HEK293T (cell line): ENCODE data around the gene NT5M.
A peak's percentile ranks its signal among the peaks of the same experiment; 100 is the strongest.
"Not testable (repeated sequence)": the region's sequence is repeated elsewhere in the genome, so short reads cannot be mapped to it uniquely, and the experiment has no call there.

Source experiments
- CTCF ChIA-PET: fragments of 350-600 bp; formaldehyde crosslinking; extraction: SDS; loops from one replicate; lab custom pipeline; 2021; ENCODE audit warnings: antibody characterized with exemption, inconsistent platforms; lab: Yijun Ruan, JAX
- POLR2A ChIA-PET: fragments of 350-600 bp; formaldehyde crosslinking; extraction: SDS; loops from one replicate; lab custom pipeline; 2020; ENCODE audit warnings: antibody characterized with exemption, inconsistent platforms; lab: Yijun Ruan, JAX
- DNase-seq: peaks from one replicate; pipeline ENCODE4 v3.0.0; 2012; ENCODE audit warnings: mixed read lengths; ENCODE audit errors: extremely low spot score
- ARNT ChIP-seq: fragments of 450-650 bp; IDR thresholded peaks from 2 replicates; pipeline ENCODE4 v1.6.1; 2017; ENCODE audit warnings: mild to moderate bottlenecking
- BHLHE40 ChIP-seq: fragments of 450-650 bp; IDR thresholded peaks from 2 replicates; pipeline ENCODE4 v1.6.1; 2016; ENCODE audit warnings: mild to moderate bottlenecking, moderate library complexity, borderline replicate concordance
- CTBP1 ChIP-seq: fragments of 450-650 bp; IDR thresholded peaks from 2 replicates; pipeline ENCODE4 v1.6.1; 2016; ENCODE audit warnings: borderline replicate concordance
- ELF4 ChIP-seq: fragments of 450-650 bp; IDR thresholded peaks from 2 replicates; pipeline ENCODE4 v1.6.1; 2017; ENCODE audit warnings: antibody characterized with exemption
- FOXA1 ChIP-seq: fragments of 450-650 bp; IDR thresholded peaks from 2 replicates; pipeline ENCODE4 v1.6.1; 2016; ENCODE audit warnings: mild to moderate bottlenecking
- FOXK2 ChIP-seq: fragments of 450-650 bp; IDR thresholded peaks from 2 replicates; pipeline ENCODE4 v1.6.1; 2016; ENCODE audit warnings: mild to moderate bottlenecking
- FOXM1 ChIP-seq: fragments of 450-650 bp; IDR thresholded peaks from 2 replicates; pipeline ENCODE4 v1.6.1; 2017; ENCODE audit warnings: mild to moderate bottlenecking, borderline replicate concordance
- HDGF ChIP-seq: fragments of 450-650 bp; IDR thresholded peaks from 2 replicates; pipeline ENCODE4 v1.6.1; 2017; ENCODE audit warnings: antibody characterized with exemption, borderline replicate concordance
- L3MBTL2 ChIP-seq: fragments of 450-650 bp; conservative IDR thresholded peaks from 2 replicates; pipeline ENCODE4 v1.6.1; 2016; ENCODE audit warnings: mild to moderate bottlenecking
- LEF1 ChIP-seq: fragments of 450-650 bp; IDR thresholded peaks from 2 replicates; pipeline ENCODE4 v1.6.1; 2017; ENCODE audit warnings: mild to moderate bottlenecking, borderline replicate concordance
- NFRKB ChIP-seq: fragments of 450-650 bp; IDR thresholded peaks from 2 replicates; pipeline ENCODE4 v1.6.1; 2016; ENCODE audit warnings: mild to moderate bottlenecking, moderate library complexity
- PKNOX1 ChIP-seq: fragments of 450-650 bp; IDR thresholded peaks from 2 replicates; pipeline ENCODE4 v1.6.1; 2016
- SP1 ChIP-seq: fragments of 450-650 bp; IDR thresholded peaks from 2 replicates; pipeline ENCODE4 v1.6.1; 2017
- SUZ12 ChIP-seq: fragments of 450-650 bp; IDR thresholded peaks from 2 replicates; pipeline ENCODE4 v1.6.1; 2016; ENCODE audit warnings: mild to moderate bottlenecking
- TARDBP ChIP-seq: fragments of 450-650 bp; IDR thresholded peaks from 2 replicates; pipeline ENCODE4 v1.6.1; 2016
- ZNF384 ChIP-seq: fragments of 450-650 bp; IDR thresholded peaks from 2 replicates; pipeline ENCODE4 v1.6.1; 2016

Gene NT5M

GRCh38 chr17:17264430-17264829, 38.7 kb upstream of the NT5M start:
- CTCF ChIA-PET: no interaction called here
- no peak for DNase-seq
- POLR2A ChIA-PET: interaction anchor here (4.1 kb wide), 1 partner anchor 17 kb away, joined by 16 read pairs; the partner anchor contains the start of gene COPS3
- TF ChIP-seq ARNT (no peak), CTBP1 (no peak), HDGF (no peak), FOXM1 (no peak), SUZ12 (no peak), BHLHE40 (no peak), LEF1 (no peak), ELF4 (no peak), FOXK2 (no peak), L3MBTL2 (no peak), FOXA1 (no peak), ZNF384 (no peak)

DNA sequence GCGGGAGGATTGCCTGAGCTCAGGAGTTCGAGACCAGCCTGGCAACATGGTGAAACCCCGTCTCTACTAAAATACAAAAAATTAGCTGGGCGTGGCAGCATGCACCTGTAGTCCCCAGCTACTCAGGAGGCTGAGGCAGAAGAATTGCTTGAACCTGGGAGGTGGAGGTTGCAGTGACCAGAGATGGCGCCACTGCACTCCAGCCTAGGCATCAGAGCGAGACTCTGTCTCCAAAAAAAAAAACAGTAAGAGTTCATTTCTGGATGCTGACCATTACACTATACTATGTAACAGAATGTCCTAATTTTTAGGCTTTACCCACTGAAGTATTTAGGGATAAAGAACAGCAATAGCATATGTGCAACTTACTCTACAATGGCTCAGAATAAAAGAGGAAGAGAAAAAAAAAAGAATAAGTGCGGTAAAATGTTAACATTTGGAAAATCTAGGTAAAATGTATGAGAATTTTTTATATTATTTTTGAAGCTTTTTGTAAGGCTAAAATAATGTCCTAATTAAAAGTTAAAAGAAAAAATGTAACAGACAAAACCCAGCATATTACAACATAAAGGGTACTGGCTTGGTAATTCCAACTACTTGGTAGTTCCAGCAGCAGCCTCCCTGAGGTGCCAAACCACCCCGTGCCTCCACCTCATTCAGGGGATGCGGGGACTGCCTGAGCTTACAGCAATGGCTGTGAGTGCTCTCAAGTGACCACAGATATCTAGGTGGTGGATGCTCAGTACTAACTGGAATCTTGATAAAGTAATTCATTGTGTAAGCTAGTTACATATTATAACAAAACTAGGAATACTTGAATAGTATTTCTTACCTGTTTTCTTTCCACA, 33.0 kb upstream of the NT5M start:
- POLR2A ChIA-PET: interaction anchor here (1.7 to 2.8 kb wide), 3 partner anchors 10 to 34 kb away, joined by 5 to 11 read pairs (median 6); partner anchors contain the start of gene COPS3
- TF ChIP-seq ELF4 (no peak), TARDBP (no peak), NFRKB (no peak), FOXM1 (no peak), ZNF384 (peak; percentile 80)
- CTCF ChIA-PET: interaction anchor here (0.6 to 0.8 kb wide), 3 partner anchors 19 to 428 kb away, joined by 3 to 7 read pairs (median 7); no protein-coding TSS in a partner anchor

DNA sequence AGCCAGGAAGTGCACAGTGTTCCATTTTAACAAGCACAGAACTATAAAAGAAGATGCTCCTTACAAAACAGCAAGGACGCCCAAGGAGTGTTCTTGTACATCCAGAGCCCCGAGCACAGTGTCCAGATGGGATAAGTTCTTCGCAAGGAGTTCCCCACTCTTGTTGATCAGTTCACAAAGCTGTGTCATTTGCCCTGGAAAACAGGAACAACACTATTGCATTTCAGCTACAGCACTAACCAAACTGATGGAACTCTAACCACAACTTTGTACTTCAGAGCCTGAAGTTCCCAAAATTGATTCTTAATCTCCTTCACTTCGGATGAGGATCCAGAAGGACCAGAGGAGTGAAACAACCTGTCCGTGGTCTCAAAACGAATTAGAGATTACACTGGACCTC, 27.2 kb upstream of the NT5M start:
- TF ChIP-seq HDGF: no peak
- no peak for TF ChIP-seq L3MBTL2
- TF ChIP-seq FOXK2: no peak
- TF ChIP-seq BHLHE40: no peak
- TF ChIP-seq ZNF384: no peak
- no peak for TF ChIP-seq FOXA1
- TF ChIP-seq ELF4: no peak
- no peak for TF ChIP-seq NFRKB
- no peak for TF ChIP-seq FOXM1
- TF ChIP-seq SUZ12: no peak
- no peak for TF ChIP-seq TARDBP
- TF ChIP-seq CTBP1: no peak
- TF ChIP-seq LEF1: no peak
- TF ChIP-seq ARNT: no peak
- POLR2A ChIA-PET: interaction anchor here (2.2 kb wide), 1 partner anchor 25 kb away, joined by 13 read pairs; no protein-coding TSS in a partner anchor

More for the DNA sequence above, 33.0 kb upstream of the NT5M start:
- DNase-seq: no peak

GRCh38 chr17:17277431-17277830, 25.7 kb upstream of the NT5M start:
- CTCF ChIA-PET, DNase-seq: not testable (repeated sequence)
- POLR2A ChIA-PET: interaction anchor here (0.9 kb wide), 1 partner anchor 39 kb away, joined by 3 read pairs; no protein-coding TSS in a partner anchor

More for the DNA sequence above, 27.2 kb upstream of the NT5M start:
- CTCF ChIA-PET: no interaction called here
- DNase-seq: no peak

DNA sequence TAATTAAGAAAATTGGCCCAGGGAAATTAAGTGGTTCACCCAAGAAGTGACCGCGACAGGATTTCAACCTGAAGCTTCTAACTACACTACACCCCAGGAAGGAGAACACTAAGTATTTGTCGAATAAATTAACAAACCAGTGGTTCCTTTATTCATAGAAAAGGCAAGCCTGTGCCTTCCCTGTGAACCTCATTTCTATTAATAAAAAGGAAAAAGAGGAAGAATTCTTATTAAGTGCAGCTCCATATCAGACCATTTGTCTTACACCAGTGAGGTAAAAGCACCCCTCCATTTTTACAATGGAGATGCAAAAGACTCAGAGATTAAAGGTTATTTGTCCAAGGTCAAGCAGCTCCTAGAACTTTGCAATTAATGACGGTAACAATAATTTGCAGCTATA, 23.9 kb upstream of the NT5M start:
- DNase-seq: no peak
- ChIA-PET POLR2A (interaction anchor here (2.5 to 4.8 kb wide), 2 partner anchors 9 to 22 kb away, joined by 11 to 61 read pairs; no protein-coding TSS in a partner anchor), CTCF (no interaction called here)
- TF ChIP-seq NFRKB (no peak), ARNT (no peak), FOXK2 (no peak), LEF1 (no peak), CTBP1 (no peak), FOXM1 (no peak), L3MBTL2 (no peak), ELF4 (no peak), TARDBP (no peak), ZNF384 (no peak), FOXA1 (no peak), PKNOX1 (no peak), BHLHE40 (no peak)

DNA sequence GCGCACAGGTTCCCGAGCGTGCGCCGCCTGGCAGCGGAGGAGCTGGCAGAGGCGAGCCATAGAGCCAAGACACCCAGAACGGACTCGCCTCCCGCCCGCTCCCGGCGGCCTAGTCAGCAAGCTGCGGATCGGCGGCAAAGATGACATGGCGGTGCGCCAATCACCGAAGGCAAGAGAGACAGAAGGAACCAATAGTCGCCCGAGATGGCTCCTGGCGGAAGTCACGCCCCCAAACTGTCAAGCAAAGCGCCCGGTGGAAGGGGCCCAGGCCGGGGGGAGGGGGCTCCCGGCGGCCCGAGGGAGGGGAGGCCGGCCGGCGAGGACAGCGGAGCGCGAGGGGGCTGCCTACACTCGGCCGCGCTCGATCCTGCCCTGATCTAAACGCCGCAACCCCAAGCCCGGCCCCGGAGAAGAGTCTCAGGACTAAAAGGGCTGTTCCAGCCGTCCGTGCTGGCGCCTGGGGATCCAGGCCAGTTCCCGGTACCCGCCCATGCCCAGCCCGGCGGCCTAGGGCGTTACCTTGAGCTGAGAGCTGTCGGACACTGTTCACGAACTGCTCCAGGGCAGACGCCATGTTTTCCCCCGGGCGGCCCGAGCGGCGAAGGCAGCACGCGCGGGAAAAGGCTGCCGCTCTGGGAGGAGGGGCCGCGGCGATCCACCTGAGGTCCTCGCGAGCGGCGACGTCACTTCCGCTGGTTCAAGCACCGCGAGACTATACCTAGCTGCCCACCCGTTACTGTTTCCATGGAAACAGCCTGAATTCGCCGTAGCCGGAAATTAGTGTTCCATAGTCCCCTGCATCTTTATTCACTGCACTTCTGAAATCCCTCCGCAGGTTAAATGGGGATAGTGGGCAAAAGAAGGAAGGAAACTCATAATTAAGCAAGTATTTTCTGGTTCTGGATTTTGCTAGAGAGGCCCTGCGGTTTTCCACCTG, 22.3 kb upstream of the NT5M start, which contains the start of gene COPS3:
TSS of gene COPS3 (minus strand) at position 634 of the 937 bp plus-strand sequence. CDS start at position 574, 60 bp downstream.
- DNase-seq: peak; percentile 98
- POLR2A ChIA-PET: interaction anchor here (0.7 to 4.8 kb wide), 15 partner anchors 8 to 842 kb away, joined by 3 to 61 read pairs (median 5); partner anchors contain the start of gene FLCN
- no peak for TF ChIP-seq CTBP1
- no peak for TF ChIP-seq SUZ12
- no peak for TF ChIP-seq SP1
- TF ChIP-seq ELF4: peak; percentile 71; the same call in 1 of the 2 replicates
- TF ChIP-seq FOXM1: no peak
- TF ChIP-seq LEF1: no peak
- no peak for TF ChIP-seq TARDBP
- peak; percentile 52; the same call in 1 of the 2 replicates for TF ChIP-seq NFRKB
- no peak for TF ChIP-seq HDGF
- peak; percentile 99 for TF ChIP-seq PKNOX1
- no peak for TF ChIP-seq BHLHE40
- TF ChIP-seq L3MBTL2: peak; percentile 96
- TF ChIP-seq ZNF384: no peak
- TF ChIP-seq FOXA1: no peak
- no peak for TF ChIP-seq FOXK2
- TF ChIP-seq ARNT: no peak
- CTCF ChIA-PET: no interaction called here
